GM18511 (cell line): Measurements from ENCODE around the gene BICDL2.

Source experiments
- ATAC-seq: cut with Tn5 transposase; IDR thresholded peaks from one replicate; pipeline ENCODE4 v1.9.1; 2021; ENCODE audit warnings: mild to moderate bottlenecking, moderate library complexity; ENCODE audit not compliant: unreplicated experiment

The BICDL2 gene

DNA sequence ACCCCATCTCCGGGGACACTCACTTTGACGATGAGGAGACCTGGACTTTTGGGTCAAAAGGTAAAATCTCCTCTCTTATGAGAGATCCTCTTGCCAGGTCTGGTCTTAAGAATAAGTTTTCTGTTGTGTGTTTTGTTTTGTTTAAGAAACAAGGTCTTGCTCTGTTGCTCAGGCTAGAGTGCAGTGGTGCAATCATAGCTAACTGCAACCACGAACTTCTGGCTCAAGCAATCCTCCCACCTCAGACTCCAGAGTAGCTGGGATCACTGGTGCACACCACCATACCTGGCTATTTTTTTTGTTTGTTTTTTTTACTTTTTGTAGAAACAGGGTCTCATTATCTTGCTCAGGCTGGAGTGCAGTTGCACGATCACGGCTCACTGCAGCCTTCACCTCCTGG lies 13.7 kb upstream of the BICDL2 start:
- no peak for ATAC-seq

DNA sequence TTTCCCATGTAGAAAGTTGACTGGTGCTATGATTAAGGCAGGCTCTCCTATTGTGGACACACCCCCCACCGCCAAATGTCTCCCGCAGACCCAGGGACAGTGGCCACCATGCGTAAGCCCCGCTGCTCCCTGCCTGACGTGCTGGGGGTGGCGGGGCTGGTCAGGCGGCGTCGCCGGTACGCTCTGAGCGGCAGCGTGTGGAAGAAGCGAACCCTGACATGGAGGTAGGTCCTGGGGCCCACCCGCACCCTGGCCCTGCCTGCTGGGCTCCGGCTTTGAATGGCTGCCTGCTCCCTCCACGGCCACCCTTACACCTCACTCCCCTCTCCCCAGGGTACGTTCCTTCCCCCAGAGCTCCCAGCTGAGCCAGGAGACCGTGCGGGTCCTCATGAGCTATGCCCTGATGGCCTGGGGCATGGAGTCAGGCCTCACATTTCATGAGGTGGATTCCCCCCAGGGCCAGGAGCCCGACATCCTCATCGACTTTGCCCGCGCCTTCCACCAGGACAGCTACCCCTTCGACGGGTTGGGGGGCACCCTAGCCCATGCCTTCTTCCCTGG lies 13.3 kb upstream of the BICDL2 start:
- ATAC-seq, result no peak

DNA sequence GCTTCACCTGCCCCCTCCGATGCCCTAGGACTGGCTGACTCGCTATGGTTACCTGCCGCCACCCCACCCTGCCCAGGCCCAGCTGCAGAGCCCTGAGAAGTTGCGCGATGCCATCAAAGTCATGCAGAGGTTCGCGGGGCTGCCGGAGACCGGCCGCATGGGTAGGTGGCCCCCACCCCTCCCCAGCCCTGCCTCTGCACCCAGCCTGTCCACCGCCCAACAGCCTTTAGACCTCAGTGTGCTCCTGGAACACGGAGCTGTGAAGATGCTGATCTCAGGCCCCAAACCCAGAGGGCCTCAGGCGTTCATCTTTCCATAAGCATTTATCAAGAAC lies 10.6 kb upstream of the BICDL2 start:
- no peak for ATAC-seq

DNA sequence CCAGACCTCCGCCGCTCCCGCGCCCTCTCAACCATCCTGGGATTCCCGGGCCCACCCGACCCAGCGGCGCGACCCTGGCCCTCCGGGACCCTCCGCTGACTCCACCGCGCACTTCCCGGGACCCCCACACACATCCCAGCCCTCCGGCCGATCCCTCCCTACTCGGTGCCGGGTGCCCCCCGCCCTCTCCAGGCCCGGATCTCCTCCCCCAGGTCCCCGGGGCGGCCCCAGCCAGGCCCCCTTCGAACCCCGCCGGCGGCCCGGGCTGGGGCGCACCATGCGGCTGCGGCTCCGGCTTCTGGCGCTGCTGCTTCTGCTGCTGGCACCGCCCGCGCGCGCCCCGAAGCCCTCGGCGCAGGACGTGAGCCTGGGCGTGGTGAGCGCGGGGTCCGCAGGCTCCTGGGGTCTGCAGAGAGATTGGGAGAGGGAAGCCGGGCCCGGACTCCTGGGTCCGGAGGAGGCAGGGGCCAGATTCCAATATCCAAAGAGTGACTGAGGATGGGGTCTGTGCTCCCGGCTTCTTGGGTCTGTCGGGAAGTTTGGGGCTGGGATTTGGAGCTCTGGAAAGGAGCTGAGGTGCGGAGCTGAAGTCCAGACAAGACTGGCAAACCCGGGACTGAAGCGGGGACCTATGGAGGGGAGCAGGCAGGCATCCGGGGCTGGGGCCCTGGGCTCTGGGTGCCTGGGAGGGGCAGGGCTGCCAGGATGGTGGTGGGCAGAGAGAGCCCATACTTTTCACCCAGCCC lies 10.1 kb upstream of the BICDL2 start:
- ATAC-seq, result no peak

DNA sequence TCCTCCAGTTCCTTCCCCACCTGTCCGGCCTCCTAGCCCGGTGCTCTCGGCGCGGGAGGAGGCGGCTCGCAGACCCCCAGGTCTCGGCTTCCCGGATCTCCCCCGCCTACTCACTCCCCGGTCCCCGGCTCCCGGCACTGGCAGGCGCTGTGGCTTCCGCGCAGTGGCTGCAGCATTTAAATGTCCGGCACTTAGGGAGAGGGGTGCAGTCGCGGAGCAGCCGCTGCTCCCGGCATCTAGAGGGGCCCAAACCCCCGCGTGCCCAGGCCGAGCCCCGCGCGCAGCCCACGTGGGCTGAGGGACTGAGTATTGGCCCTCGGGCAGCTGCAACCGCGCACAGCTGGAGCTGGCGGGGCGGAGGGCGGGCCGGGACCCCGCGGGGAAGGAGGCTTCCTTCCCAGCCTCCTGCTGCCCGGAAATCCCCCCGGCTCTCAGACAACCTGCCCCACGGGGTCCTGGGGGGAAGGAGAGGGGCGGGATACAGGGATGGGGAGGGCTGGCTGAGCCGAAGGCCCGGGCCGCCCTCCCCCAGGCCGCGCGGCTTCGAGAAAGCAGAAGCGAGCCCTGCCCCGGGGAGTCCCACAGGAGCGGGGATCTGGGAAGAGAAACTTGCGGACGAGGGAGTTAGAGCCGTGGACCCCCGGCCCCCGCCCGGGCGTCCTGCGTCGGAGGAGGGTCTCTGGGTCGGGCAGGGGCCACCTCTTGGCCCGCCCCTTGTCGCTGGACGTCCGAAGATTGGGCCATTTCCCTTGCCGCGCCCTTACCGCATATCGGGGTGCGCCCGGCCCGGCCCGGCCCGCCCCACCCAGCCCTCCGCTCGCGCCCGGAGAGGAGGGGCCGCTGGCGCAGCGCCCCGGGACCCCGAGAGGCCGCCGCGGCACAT lies 9.3 kb upstream of the BICDL2 start, which contains the start of gene MMP25:
MMP25 (plus strand) TSS at position 804 of the 883 bp plus-strand sequence. CDS start 357 bp downstream, outside the sequence.
- no peak for ATAC-seq

DNA sequence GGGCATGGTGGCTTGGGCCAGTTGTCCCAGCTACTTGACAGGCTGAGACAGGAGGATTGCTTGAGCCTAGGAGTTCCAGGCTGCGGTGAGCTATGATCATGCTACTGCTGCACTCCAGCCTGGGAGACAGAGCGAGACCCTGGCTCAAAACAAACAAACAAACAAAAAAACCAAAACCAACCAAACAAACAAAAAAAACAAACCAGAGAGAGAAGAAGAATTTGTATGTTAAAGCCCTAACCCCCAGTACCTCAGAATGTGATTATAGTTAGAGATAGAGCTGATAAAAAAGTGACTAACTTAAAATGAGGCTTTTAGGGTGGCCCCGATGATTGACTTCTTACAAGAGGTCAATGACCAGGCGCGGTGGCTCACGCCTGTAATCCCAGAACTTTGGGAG lies 8.0 kb upstream of the BICDL2 start:
- ATAC-seq, result no peak

DNA sequence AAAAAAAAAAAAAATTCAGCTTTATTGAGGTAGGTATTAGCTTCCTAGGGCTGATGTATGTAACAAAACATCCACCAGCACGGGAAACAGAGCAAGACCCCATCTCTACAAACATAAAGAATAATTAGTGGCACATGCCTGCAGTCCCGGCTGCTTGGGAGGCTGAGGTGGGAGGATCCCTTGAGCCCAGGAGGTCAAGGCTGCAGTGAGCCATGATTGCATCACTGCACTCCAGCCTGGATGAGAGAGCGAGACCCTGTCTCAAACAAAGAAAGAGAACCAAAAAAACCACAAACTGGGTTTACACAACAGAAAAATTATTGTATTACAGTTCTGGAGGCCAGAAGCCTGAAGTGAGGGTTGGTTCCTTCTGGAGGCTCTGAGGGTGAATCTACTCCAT lies 5.6 kb upstream of the BICDL2 start:
- no peak for ATAC-seq

DNA sequence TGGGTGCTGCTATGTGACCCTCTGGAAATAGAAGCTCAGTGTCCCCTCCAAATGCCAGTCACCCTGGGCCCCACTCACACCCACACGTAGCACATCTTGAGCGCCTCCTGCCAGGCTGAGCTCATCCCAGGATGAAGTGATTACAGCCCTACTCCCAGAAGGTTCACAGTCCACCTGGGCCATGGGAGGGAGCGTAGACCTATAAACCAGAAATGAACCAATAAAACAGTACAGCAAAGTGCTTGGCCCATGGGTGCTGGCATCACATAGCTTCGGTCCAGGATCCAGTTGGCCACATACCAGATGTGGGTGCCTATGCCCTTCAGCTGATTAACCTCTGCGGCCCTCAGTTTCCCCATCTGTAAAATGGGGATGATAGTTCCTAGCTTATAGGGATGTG lies 2.2 kb upstream of the BICDL2 start:
- no peak for ATAC-seq

DNA sequence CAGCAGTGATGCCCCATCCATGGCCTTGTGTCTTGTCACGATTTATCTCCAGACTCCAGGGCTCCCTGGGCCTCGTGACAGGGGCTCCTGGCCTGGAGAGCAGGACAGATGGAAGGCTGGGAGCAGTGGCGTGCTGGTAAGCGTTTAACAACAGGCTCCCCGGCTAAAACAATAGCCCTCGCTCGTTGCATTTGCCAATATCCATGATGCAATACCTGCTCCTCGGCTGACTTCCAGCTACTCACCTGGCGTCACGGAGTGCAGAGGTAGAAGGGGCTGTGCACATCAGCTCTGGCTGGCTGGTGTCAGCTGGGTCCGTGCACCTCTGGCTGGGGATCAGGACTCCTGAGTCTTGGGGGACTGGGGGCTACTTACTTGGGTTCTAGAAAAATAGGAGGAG lies 1.5 kb upstream of the BICDL2 start:
- ATAC-seq, result no peak

DNA sequence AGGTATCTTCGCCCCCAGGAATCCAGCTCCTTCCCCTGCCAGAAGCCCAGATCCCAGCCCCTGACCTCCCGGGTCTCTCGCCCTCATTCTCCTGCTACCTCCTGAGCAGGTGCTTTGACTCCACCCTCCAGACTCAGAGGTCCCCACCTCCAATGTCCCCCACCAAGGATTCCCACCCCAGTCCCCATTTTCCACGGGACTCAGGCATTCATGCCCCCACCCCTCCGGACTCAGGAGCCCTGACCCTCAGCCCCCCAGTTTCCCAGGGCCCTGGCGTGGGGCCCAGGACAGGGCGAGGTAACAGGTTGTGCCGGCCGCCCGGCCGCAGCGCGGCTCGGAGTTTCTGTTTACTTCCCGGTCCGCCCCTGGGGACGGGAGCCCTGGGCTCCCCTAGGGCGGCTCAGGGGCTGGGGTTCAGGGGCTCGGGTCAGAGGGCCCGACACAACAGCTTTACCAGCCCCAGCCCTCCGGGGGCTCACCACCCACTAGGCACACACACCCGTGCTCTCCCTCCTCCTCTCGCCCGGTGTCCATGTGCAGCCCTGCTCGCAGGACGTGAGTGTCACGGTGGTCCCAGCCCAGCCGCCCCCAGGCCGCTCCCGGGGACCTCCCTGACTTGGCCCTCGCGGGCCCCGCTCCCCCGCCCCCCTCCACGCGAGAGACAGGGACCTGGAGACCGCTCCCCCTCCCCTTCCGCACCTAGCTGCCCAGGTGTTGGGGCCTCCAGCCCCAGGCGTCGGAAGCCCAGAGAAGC lies 595 bp downstream of the BICDL2 start:
- ATAC-seq, result no peak

DNA sequence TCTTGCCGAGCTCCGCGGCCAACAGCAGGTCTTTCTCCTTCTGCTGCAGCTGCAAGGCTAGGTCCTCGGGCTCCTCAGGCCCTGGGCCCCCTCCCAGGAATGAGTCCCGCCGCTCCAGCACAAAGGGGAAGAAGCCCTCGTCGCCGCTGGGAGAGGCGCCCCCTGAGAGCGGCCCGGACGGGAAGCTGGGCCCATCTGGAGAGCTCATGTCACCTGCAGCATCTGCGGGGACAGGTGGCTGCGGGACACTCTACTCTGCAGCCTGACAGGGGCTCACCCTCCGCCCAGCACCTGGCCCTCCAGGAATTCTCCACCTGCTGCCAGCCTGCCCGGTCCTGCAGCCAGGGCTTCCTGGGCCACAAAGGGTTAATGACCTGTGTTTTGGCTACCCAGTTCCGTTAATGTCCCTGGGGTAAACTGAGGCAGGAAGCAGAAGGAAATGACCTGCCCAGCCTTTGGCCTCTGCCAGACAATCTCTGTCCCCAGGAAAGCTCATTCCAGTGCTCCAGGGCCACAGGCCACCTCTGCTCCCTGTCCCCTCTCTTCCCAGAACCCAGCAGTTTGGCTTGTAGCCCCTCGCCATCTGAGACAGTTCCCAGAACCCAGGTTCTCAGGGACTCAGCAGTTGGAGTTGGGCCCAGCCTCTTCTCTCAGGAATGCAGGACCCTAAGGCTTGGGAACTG lies 1.3 kb downstream of the BICDL2 start:
- ATAC-seq, result no peak

DNA sequence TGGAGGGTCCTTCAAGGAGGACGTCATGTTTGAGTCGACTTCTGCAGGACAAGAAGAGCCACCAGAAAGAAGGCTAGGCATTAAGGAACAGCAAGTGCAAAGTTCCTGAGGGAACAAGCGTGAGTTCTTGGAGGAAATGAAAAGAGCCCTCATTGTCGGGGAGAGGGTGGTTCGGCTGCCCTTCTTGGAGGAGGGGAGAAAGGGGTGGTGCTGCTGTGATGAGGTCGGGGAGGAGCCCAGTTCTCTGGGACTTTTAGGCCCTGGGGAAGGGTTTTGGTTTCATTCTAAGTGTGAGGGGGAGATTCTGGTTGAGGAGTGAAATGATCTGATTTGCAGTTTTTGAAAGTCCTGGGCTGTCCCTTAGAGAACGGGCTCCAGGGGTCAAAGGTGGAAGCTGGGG lies 4.1 kb downstream of the BICDL2 start:
- no peak for ATAC-seq

DNA sequence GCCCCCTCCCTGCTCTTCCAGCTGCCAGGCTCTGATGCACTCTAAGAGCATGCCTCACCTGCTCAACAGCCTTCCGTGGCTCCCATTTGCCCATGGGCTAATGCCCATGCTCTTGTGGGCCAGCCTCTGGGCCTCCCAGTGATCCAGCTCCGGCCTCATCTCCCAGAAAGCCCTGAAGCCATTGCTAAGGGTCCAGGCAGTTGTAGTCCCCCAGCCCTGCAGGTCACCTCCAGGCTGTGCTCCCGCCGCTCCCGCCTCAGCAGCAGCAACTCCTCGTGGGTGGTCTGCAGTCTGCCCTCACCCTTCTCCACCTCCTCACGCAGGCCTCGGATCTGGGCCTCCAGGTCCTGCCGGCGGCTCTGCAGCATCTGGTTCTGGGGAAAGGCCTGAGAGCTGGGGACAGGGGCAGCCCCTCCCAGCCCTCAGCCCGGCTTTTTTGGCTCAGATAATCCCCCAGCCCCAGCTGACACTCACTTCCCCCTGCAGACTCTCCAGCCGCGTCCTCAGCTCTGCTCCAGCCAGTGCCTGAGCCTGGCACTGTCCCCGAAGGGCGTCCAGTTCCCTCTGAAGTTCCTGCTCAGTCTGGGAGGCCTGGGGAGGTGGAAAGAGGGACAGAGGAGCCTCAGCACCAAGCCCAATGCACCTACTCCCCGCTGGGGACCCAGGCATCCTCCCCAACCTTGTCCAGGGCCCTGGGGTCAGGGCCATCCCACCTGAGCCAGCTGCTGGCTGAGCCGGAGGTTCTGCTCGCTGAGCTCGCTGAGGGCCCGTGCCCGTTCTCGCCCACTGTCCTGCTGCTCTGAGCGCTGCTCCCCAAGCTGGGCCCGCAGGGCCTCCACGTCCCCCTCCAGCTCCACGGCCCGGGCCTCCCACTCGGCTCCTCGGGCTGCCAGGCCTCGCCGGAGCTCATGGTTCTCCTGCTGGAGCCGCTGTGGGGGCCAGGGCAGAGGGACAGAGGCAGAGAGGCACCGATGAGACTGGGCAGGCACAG lies 6.2 kb downstream of the BICDL2 start:
- ATAC-seq, result no peak

DNA sequence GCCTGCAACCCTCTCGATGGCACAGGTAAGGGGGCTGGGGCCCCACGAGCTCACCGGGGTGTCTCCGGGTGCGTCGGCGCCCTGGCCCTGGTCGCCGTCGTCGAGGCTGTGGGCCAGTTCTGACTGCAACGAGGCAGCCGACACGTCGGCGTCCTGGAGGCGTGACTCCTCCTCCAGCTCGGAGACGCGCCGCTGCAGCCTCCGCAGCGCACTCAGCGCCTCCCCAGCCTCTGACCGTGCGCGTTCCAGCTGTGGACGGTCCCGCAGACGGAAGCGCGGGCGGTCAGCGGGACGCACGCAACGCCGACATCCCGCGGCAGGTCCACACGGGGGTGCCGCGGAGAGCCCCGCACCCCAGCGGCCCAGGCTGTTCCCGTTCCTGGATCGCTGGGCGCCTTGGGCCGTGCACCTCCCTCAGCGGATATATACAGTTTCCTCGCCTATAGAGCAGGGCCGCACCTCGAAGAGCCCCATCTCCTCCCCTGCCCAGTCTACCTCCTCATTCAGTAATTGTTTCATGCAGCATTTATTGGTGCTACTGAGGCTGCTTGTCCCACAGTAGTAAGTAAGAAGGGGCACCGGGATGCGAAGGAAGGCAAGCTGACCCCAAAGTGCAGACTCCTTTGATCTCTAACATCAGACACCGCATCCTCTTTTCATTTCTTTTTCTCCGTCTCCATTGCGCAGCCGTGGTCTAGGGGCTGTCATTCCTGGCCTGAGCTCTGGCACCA lies 7.1 kb downstream of the BICDL2 start:
- ATAC-seq, result no peak

DNA sequence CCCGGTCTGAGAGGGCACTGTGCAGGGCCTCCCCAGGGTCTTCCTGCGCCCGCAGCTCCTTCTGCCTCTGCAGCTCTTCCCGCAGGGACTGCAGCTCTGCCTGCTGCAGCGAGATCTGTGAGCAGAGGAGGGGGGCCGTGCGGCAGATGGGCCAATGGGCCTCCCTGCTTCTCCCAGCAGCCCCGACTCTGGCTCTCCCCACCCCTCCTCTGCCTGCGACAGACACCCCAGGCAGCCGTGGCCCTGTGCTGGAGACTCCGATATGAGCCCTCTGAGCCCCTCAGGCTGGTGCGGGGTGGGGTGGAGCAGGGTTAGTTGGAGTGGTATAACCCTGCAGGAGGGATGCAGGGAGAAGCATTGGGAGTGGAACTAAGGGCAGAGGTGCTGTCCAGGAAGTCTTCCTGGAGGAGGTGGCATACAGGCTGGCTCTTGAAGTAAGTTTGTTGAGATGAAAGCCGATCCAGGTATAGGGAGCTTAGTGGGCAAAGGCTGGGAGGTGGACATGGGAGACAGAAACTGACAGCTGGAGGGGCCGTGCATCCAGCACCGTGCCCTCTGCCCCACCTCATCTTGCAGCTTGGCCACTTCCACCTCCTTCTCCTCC lies 7.9 kb downstream of the BICDL2 start:
- ATAC-seq, result no peak

DNA sequence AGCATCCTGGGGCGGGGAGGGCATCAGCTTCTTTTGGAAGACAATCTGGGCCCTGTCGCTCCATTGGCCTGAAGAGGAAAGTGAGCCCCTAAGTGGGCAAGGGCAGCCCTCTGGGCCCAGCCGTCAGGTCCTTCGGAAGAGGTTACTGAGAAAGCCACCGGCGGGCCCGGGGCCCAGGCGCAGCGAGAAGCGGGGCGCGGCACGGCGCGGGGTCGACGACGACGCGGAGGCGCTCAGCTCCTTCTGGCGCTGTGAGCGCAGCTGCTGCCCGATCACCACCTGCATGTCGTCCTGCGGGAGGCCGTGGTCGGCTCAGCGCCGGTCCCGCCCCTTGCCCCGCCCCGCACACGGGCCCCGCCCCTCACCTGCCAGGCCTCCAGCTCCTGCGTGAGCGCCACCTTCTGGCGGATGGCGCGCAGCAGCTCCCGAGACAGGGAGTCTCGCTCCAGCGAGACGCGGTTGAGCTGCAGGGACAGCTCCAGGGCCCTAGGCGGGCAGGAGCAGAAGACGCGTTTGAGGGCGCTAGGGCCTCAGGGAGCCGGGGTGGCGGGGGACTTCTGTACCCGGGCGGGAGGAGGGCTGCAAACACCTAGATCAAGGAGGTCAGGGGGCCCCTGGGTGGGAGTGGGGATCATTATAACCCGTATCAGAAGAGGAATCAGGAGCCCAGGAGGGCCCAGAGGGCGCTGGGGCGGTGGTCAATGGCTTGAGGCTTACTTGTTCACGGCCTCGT lies 8.6 kb downstream of the BICDL2 start:
- no peak for ATAC-seq

DNA sequence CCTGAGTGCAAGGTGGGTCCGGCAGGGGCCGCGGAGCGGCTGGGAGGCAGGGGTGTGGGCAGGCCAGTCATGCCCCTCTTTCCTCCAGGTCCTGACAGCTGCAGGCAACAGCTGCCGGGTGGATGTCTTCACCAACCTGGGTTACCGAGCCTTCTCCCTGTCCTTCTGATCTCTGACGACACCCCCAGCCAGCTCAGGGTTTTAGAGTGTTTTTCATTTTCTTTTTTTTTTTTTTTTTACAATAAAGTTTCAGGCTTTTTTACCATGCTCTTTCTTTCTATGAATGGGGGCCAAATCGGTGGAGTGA lies 9.3 kb downstream of the BICDL2 start:
- ATAC-seq, result no peak
